HL-60/S4 (cell line): ENCODE measurements around the gene SERPINB5.

ENCODE experiments used
- in situ Hi-C: fragments of 300-500 bp; cut with MboI; formaldehyde crosslinking; loops from 2 replicates; pipeline ENCODE4 v1.14.3; 2022; ENCODE audit warnings: low sequenced_read_pairs

The SERPINB5 gene

DNA sequence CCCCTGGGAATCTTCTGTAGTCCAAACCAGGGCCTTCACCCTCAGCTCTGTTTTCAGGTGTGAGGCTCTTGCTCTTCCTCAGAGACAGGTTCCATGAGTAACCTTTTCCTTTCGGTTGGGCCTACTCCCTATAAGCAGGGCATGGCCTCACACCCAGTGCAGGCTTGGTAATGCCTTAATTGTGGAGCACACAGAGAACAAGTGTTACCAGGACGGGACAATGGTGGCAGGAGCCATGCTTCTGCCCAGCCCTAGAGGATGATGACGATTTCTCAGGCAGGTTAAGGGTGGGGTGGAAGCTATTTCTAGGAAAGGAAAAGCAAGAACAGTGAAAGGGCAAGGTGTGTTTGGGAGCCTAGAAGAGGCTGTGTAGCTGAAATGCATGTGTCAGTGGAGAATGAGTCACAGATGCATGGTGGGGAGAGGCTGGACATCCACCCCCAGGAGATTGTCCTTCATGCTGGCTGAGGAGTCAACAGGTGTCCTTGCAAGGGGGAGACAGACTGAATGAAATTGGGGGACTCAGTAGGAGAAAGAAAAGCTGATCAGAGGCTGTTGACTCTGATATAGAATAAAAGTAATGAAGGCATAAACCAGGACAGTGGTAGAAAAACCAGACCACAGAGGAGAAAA lies 43.4 kb downstream of the SERPINB5 start:
- in situ Hi-C loops = loop anchor here (10.0 to 25.0 kb wide), 2 partner anchors 335 to 467 kb away; no protein-coding TSS in a partner anchor

DNA sequence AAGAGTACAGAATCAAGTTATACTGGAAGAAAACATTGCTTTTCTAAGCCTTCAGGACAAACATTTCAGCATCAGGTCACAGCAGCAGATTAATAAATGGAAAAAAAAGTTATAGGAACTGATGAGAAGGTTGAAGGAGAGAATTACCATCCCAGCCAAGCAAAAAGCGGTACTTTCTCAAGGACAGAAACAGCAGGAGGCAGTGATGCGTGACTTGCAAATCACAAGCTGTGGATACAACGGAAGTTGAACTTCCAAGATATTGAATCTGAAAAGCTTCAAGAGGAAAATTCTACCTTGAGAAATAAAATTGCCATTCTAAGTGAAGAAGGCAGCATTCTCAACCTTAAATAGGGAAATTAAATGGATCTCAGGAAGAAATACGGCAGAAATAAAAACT lies 46.9 kb downstream of the SERPINB5 start:
- in situ Hi-C loops = loop anchor here (10.0 to 25.0 kb wide), 2 partner anchors 331 to 464 kb away; no protein-coding TSS in a partner anchor

DNA sequence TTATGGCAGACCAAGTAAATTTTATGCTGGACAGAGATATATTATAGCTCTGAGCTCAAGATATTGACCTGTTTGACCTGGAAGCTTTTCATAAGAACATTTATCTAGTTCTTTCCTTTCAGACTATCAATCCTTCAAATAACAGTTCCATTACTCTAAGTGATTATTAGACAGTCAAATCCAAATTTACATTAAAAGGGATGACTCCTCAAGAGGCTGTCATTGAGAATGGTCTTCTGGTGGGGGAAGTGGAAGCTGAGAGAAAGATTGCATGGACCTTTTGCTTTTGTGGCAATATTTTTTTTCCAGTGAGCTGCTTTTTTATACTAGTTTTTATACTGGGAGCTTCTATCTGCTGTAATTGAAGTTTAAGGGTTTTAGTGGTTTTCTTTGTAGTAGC lies 50.5 kb downstream of the SERPINB5 start:
- in situ Hi-C loops = loop anchor here (10.0 kb wide), 1 partner anchor 328 kb away; no protein-coding TSS in a partner anchor

DNA sequence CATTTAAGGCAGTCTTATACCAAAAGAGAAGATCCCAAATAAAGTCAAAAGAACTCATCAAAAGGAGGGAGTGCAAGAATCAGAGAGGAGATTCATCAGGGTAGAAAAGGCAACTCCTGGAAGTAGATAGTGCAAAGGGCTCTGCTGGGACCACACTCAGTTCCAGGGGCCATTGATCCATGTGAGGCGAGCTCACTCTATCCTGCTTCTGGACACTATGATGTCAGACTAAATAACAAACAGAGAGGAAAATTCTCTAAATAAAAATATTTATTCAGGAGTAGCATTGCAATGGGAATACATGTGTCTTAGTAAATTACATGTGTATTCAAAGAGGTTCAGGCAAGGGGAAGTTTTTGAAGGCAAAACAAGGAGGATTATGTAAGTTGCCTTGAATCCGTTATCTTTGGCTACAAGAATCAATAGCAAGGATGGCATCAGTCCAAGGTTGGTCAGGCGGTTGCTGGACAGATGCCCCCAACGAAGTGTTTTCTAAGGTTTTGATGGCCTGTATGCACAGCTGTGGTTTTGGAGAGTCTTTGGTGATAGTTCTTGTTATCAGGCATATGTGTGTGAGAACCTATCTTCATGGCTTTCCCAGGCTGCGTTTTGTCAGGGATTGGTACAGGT lies 52.2 kb downstream of the SERPINB5 start:
- in situ Hi-C loops = loop anchor here (10.0 kb wide), 1 partner anchor 326 kb away; no protein-coding TSS in a partner anchor

DNA sequence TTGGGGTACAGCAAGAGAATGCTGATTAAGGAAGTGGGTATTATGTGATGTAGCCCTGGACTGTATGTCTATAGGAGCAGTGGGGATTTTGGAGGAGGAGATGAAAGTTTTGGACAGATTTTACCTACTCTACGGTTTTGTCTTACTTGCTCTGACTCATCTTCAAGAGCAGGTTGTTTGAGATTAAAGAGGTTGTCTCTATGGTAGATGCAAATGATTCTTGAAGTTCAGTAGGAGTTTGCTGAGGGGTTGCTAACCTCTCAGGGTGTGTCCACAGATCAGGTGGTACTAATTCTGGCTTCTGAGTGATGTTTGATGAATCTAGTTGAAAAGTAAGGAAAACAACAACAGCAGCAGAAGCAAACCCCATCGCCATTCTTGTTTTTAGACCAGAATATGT lies 55.7 kb downstream of the SERPINB5 start:
- in situ Hi-C loops = no loop called here

DNA sequence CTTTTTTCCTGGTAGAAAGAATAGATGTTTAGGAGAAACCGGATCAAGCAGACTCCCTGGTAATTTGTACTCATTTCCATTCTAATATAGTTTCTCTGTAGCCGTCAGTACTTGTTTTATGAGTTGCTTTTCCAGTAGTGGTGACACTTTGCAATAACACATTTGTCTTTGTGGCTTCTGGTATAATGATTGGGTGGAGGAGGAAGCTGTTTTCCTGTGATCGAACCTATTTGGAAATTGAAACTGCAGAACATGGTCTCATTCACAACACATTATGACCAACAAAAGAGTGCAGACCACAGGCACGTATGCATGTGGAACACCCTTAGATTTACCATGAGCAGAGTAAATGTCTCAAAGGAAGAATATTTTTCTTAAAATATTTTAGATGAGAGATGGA lies 57.9 kb downstream of the SERPINB5 start:
- in situ Hi-C loops = no loop called here

DNA sequence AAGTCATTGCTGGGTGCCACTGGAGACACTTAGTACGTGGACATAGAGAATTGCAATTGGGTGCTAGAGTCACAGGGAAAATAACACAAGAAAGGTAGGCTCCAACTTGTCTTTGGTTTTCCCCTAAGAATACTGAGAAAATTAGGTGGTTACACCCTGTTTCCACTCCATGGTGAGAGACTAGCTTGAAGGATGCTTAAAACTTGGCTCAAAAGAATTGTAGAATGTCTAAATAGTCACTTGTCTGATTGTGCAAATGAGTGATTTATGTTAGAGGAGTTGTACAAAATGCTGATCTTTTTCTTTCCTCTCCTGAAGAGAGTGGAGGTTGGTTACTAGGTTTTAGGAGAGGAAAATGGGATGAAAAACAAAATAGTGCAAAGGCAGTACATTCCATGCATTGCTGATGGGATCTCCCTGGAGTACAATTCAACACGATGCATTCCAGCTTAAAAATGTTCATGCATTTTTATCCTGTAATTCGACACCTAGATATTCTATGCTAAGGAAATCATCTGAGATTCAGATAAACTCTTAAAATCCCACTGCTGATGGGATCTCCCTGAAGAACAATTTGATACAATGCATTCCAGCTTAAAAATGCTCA lies 63.2 kb downstream of the SERPINB5 start:
- in situ Hi-C loops = no loop called here

DNA sequence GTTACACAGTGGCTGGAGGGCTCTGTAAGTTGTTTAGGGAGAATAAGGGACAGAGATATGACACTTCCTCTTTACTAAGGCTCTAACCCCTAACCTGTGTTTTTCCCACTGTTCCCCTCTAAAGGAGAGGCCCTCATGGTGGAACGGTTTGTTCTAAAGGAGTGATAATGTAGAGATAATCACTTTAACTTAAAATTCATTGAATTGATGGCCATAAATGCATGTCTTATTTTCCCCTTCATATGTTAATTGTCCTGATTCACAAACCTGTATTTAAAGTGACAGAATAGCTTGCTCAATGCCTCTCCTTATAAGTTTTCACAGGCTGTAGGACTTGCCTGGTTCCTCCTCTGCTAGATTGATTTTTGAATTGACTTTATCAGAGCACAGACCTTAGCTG lies 65.3 kb downstream of the SERPINB5 start, which contains the start of gene SERPINB12:
Gene SERPINB12, plus strand, starts transcription at position 301 of the 400 bp plus-strand sequence. CDS start 13,791 bp downstream, outside the sequence.
- in situ Hi-C loops = no loop called here

DNA sequence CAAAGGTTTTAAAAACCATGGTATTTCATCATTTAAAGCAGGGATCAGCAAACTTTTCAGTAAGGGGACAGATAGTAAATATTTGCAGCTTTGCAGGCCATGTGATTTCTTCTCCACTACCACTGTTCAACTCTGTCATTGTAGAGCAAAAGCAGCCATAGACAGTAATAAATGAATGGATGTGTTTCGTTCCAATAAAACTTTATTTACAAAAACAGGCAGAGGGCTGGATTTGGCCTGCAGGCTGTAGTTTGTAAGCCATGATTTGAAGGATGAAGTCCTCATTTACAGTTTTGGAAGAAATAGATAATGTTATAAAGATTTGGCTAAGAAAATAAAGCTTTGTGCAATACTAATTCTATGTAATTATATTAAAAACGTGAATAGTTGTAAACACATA lies 67.3 kb downstream of the SERPINB5 start:
- in situ Hi-C loops = no loop called here

DNA sequence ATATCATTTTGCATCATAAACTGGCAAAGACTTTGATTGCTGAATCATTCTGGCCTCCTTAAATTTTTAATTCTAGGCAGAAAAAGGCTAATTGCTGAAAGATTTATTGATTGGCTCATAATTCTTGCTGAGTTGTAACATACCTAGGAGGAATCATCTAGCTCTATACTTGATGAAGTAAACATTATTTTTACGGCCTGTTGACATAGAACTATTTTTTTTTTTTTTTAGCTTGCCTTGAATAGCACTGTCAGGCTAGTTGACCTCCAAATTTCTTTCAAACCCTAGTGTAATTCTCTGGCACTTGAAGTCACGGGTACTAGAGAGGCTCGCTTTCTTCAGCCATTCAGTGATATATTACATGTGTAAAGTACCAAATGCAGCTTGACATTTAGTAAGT lies 68.2 kb downstream of the SERPINB5 start:
- in situ Hi-C loops = no loop called here

DNA sequence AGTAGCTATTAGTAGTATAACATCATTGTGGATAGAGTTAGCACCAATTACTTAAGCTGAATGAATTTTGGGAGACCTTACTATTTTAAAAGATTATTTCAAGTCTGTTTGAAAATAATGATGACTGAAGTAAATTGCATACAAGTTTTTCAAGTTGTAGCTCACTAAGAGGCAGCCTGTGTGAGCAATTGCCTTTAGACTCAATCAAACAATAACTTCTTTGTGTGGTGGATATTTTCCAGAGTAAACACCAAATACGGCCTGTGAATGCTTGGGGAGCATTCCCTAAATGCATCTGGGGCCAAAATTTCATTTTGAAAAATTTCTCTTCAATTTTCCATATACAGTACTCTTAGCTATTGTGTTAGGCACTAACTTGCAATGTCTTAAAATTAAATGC lies 73.3 kb downstream of the SERPINB5 start:
- in situ Hi-C loops = no loop called here

DNA sequence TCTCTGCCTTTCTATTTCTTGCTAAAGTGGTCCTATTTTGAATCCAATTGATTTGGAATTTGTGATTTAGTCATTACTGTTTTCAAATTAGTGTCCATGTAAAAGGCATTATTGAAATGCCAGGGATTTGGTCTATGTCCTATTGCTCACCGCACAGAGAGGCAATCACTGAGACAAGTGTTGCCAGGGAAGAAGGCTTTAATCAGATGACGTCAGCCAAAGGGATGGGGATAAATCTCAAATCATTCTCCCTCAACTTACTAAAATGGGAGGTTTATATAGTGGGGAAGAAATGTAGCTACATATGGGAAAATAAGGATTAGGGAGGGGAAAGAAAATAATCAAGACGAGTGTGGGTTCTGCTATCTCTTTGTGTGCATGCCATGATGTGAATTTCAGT lies 75.0 kb downstream of the SERPINB5 start:
- in situ Hi-C loops = no loop called here

DNA sequence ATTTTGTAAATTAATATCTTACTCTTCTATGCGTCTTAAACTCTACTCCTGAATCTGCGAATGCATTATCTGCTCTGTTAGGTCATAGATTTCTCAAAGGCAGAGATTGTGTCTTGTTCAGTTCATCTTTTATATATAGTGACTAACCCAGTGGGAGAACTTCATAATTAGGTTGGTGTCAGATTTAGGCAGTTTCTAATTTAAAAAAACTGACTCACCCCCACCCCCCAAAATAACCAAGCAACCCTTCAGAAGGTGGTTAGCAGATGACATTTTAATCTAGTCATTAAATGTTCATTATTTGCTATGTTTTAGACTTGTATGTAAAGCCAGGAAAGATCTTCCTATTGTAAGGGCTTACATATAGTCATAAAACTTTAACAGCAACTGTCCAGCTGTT lies 75.8 kb downstream of the SERPINB5 start:
- in situ Hi-C loops = no loop called here

DNA sequence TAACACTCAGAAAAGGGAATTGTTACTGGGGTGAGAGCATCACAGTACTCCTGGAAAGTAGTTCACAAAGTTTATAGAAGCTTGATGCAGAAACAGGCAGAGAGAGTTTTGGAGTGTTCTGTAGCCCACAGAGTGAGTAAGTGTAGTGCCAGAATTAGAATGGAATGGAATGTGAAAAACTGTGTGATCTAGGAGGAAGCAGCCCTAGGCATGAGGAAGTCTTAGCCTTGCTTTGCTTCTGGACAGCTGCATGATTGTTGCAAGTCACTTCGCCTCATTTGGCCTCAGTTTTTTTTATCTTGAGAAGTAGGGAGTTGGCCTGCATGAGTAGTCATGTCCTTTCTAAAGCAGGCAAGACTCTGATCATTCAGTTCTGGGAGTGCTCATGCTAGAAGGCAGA lies 76.3 kb downstream of the SERPINB5 start:
- in situ Hi-C loops = no loop called here
